Suprapubic skin (tissue), 3 donors: ENCODE data around the gene GLB1L2.

Experiments
- CTCF ChIP-seq, 2 donors: fragments of 200-600 bp in 1 of 2; fragments of 450-650 bp in 1 of 2; sonication (generic) in 1 of 2; IDR thresholded peaks; one replicate each; pipeline ENCODE4 v1.5.1; 2016 to 2019; ENCODE audit warnings: antibody characterized with exemption in 2 of 2, mild to moderate bottlenecking in 1 of 2, moderate library complexity in 1 of 2
- POLR2A ChIP-seq, 2 donors: fragments of 450-650 bp; IDR thresholded peaks; one replicate each; pipeline ENCODE4 v1.6.1; 2017; ENCODE audit warnings: antibody characterized with exemption in 2 of 2, mild to moderate bottlenecking in 2 of 2, moderate library complexity in 2 of 2

DNA sequence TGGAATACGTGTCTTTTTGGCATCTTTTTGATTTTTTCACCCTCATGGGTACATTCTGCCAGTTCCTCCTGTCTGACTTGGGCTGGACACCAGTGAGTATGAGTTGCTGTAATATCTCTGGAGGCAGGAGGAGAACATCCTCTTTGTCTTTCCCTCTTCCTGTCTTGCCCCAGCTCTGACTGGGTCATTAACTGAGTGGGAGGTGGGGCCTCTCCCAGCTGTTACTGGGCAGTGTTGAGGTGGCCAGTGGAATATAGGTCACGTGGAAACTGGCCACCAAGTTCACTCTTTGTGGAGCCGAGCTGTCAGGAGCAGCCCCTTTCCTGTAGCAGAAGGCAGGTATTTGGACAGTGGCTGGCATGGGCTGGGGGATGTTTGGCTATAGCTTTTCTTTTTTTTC is 2.2 kb downstream of the GLB1L2 start:
- no peak for TF ChIP-seq CTCF (IDR thresholded peaks at IDR 0.05)
- no peak for TF ChIP-seq POLR2A (IDR thresholded peaks at IDR 0.05)
